Measurements from ENCODE around the gene PHF3. TPM values are rescaled to one million over a fixed set of nuclear protein-coding genes. Genes with fewer than 3 reads are reported as not detected.

PHF3 gene
- 10 to 100 TPM; 45.8 to 47.6 TPM for total RNA-seq

- CTCF ChIA-PET: interaction anchor here (0.5 to 1.8 kb wide), 8 partner anchors 9 to 91 kb away, joined by 3 to 15 read pairs (median 4); no protein-coding TSS in a partner anchor
- Mint-ChIP-seq H3K4me1 (ENCODE audit: low read depth) (peaks cover 37% of the 10 kb centered on the region), H3K36me3 (ENCODE audit: low read depth) (peaks cover 3% of the 10 kb centered on the region)
Measured at GRCh38 chr6:63635588-63636517, at the start of gene PHF3. Gene PHF3 (plus strand): TSS chr6:63635802. CDS start chr6:63646552, 10,750 bp downstream.

GRCh38 chr6:63589952-63590411 is 45.6 kb upstream of the PHF3 start:
- DNase-seq: no peak
- CTCF ChIA-PET: no interaction called here
- no peak overlapping the region for H3K4me3 Mint-ChIP-seq
- no peaks in the 10 kb centered on the region for H3K27me3 Mint-ChIP-seq (ENCODE audit: low read depth)
- H3K27ac Mint-ChIP-seq: no peak overlapping the region
- H3K9me3 Mint-ChIP-seq: no peaks in the 10 kb centered on the region
- H3K4me1 Mint-ChIP-seq (ENCODE audit: low read depth): no peaks in the 10 kb centered on the region
- intact Hi-C loops (cut with micrococcal nuclease): no loop called here
- H3K36me3 Mint-ChIP-seq (ENCODE audit: low read depth): no peaks in the 10 kb centered on the region

More at GRCh38 chr6:63635588-63636517, at the start of gene PHF3:
- intact Hi-C loops (cut with micrococcal nuclease): loop anchor here (1.0 to 2.0 kb wide), 5 partner anchors 8 to 64 kb away; partner anchors contain the start of genes LOC128125822 and PTP4A1
- Mint-ChIP-seq H3K27ac (peak within 1 kb of the TSS; percentile 92), H3K27me3 (ENCODE audit: low read depth) (no peaks in the 10 kb centered on the region), H3K9me3 (no peaks in the 10 kb centered on the region), H3K4me3 (peak within 1 kb of the TSS; percentile 95)
- peak; percentile 90 for DNase-seq

- Mint-ChIP-seq H3K4me3 (no peak overlapping the region), H3K27ac (no peak overlapping the region), H3K27me3 (ENCODE audit: low read depth) (peaks cover 4% of the 10 kb centered on the region), H3K4me1 (ENCODE audit: low read depth) (peaks cover 2% of the 10 kb centered on the region), H3K36me3 (ENCODE audit: low read depth) (no peaks in the 10 kb centered on the region), H3K9me3 (no peaks in the 10 kb centered on the region)
- no peak for DNase-seq
- CTCF ChIA-PET: interaction anchor here (0.7 to 0.8 kb wide), 2 partner anchors 19 to 54 kb away, joined by 3 read pairs; no protein-coding TSS in a partner anchor
- intact Hi-C loops (cut with micrococcal nuclease): no loop called here
Measured at GRCh38 chr6:63592886-63593285, 42.7 kb upstream of the PHF3 start.

GRCh38 chr6:63597141-63598048 is 38.2 kb upstream of the PHF3 start:
- H3K4me1 Mint-ChIP-seq (ENCODE audit: low read depth): peaks cover 10% of the 10 kb centered on the region
- peaks cover 6% of the 10 kb centered on the region for H3K27me3 Mint-ChIP-seq (ENCODE audit: low read depth)
- CTCF ChIA-PET: interaction anchor here (0.6 to 6.0 kb wide), 15 partner anchors 24 to 281 kb away, joined by 3 to 85 read pairs (median 4); partner anchors contain the start of gene PHF3
- H3K9me3 Mint-ChIP-seq: no peaks in the 10 kb centered on the region
- no peak overlapping the region for H3K27ac Mint-ChIP-seq
- H3K4me3 Mint-ChIP-seq: peak overlapping the region; percentile 84
- intact Hi-C loops (cut with micrococcal nuclease): loop anchor here (1.0 to 5.0 kb wide), 6 partner anchors 25 to 245 kb away; partner anchors contain the start of genes LOC128125822, PHF3 and PTP4A1
- no peaks in the 10 kb centered on the region for H3K36me3 Mint-ChIP-seq (ENCODE audit: low read depth)
- no peak for DNase-seq

- Mint-ChIP-seq H3K27ac (no peak overlapping the region), H3K4me1 (ENCODE audit: low read depth) (peaks cover 10% of the 10 kb centered on the region), H3K27me3 (ENCODE audit: low read depth) (peaks cover 6% of the 10 kb centered on the region), H3K36me3 (ENCODE audit: low read depth) (no peaks in the 10 kb centered on the region), H3K9me3 (no peaks in the 10 kb centered on the region), H3K4me3 (peak overlapping the region; percentile 84)
- intact Hi-C loops (cut with micrococcal nuclease): loop anchor here (1.0 to 5.0 kb wide), 6 partner anchors 26 to 246 kb away; partner anchors contain the start of genes LOC128125822, PHF3 and PTP4A1
- CTCF ChIA-PET: interaction anchor here (0.6 to 6.0 kb wide), 31 partner anchors 8 to 212 kb away, joined by 3 to 85 read pairs (median 4); partner anchors contain the start of gene PHF3
- DNase-seq: peak; percentile 85
Measured at GRCh38 chr6:63598049-63599036, 37.3 kb upstream of the PHF3 start.

- H3K36me3 Mint-ChIP-seq (ENCODE audit: low read depth): no peaks in the 10 kb centered on the region
- DNase-seq: no peak
- H3K4me1 Mint-ChIP-seq (ENCODE audit: low read depth): peaks cover 10% of the 10 kb centered on the region
- intact Hi-C loops (cut with micrococcal nuclease): loop anchor here (5.0 kb wide), 1 partner anchor 218 kb away; no protein-coding TSS in a partner anchor
- no peaks in the 10 kb centered on the region for H3K9me3 Mint-ChIP-seq
- peaks cover 6% of the 10 kb centered on the region for H3K27me3 Mint-ChIP-seq (ENCODE audit: low read depth)
- no peak overlapping the region for H3K4me3 Mint-ChIP-seq
- CTCF ChIA-PET: interaction anchor here (0.6 to 6.0 kb wide), 17 partner anchors 7 to 211 kb away, joined by 3 to 85 read pairs (median 4); partner anchors contain the start of gene PHF3
- no peak overlapping the region for H3K27ac Mint-ChIP-seq
Measured at GRCh38 chr6:63599243-63599642, 36.4 kb upstream of the PHF3 start.

GRCh38 chr6:63600136-63600535 is 35.5 kb upstream of the PHF3 start:
- DNase-seq: no peak
- peaks cover 6% of the 10 kb centered on the region for H3K27me3 Mint-ChIP-seq (ENCODE audit: low read depth)
- H3K27ac Mint-ChIP-seq: no peak overlapping the region
- no peaks in the 10 kb centered on the region for H3K36me3 Mint-ChIP-seq (ENCODE audit: low read depth)
- no peak overlapping the region for H3K4me3 Mint-ChIP-seq
- no peaks in the 10 kb centered on the region for H3K9me3 Mint-ChIP-seq
- CTCF ChIA-PET: interaction anchor here (1.0 to 6.0 kb wide), 4 partner anchors 26 to 163 kb away, joined by 5 to 85 read pairs (median 18); partner anchors contain the start of gene PHF3
- H3K4me1 Mint-ChIP-seq (ENCODE audit: low read depth): peaks cover 10% of the 10 kb centered on the region
- intact Hi-C loops (cut with micrococcal nuclease): no loop called here

GRCh38 chr6:63609231-63609630 is 26.4 kb upstream of the PHF3 start:
- DNase-seq: no peak
- no peaks in the 10 kb centered on the region for H3K27me3 Mint-ChIP-seq (ENCODE audit: low read depth)
- intact Hi-C loops (cut with micrococcal nuclease): no loop called here
- CTCF ChIA-PET: no interaction called here
- H3K4me1 Mint-ChIP-seq (ENCODE audit: low read depth): no peaks in the 10 kb centered on the region
- H3K36me3 Mint-ChIP-seq (ENCODE audit: low read depth): no peaks in the 10 kb centered on the region
- H3K27ac Mint-ChIP-seq: no peak overlapping the region
- H3K9me3 Mint-ChIP-seq: no peaks in the 10 kb centered on the region
- no peak overlapping the region for H3K4me3 Mint-ChIP-seq

- H3K9me3 Mint-ChIP-seq: no peaks in the 10 kb centered on the region
- H3K36me3 Mint-ChIP-seq (ENCODE audit: low read depth): no peaks in the 10 kb centered on the region
- H3K27ac Mint-ChIP-seq: no peak overlapping the region
- no peak for DNase-seq
- H3K4me1 Mint-ChIP-seq (ENCODE audit: low read depth): no peaks in the 10 kb centered on the region
- intact Hi-C loops (cut with micrococcal nuclease): no loop called here
- no peak overlapping the region for H3K4me3 Mint-ChIP-seq
- H3K27me3 Mint-ChIP-seq (ENCODE audit: low read depth): no peaks in the 10 kb centered on the region
- CTCF ChIA-PET: no interaction called here
Measured at GRCh38 chr6:63610944-63611343, 24.7 kb upstream of the PHF3 start.

GRCh38 chr6:63611560-63611959 is 24.0 kb upstream of the PHF3 start:
- H3K27ac Mint-ChIP-seq: no peak overlapping the region
- H3K27me3 Mint-ChIP-seq (ENCODE audit: low read depth): no peaks in the 10 kb centered on the region
- CTCF ChIA-PET: interaction anchor here (1.1 kb wide), 1 partner anchor 13 kb away, joined by 3 read pairs; no protein-coding TSS in a partner anchor
- intact Hi-C loops (cut with micrococcal nuclease): no loop called here
- no peaks in the 10 kb centered on the region for H3K4me1 Mint-ChIP-seq (ENCODE audit: low read depth)
- H3K36me3 Mint-ChIP-seq (ENCODE audit: low read depth): no peaks in the 10 kb centered on the region
- H3K9me3 Mint-ChIP-seq: no peaks in the 10 kb centered on the region
- no peak overlapping the region for H3K4me3 Mint-ChIP-seq
- no peak for DNase-seq

- DNase-seq: no peak
- CTCF ChIA-PET: no interaction called here
- Mint-ChIP-seq H3K27ac (no peak overlapping the region), H3K9me3 (no peaks in the 10 kb centered on the region), H3K36me3 (ENCODE audit: low read depth) (no peaks in the 10 kb centered on the region), H3K4me1 (ENCODE audit: low read depth) (no peaks in the 10 kb centered on the region), H3K4me3 (no peak overlapping the region), H3K27me3 (ENCODE audit: low read depth) (peaks cover 5% of the 10 kb centered on the region)
- intact Hi-C loops (cut with micrococcal nuclease): no loop called here
Measured at GRCh38 chr6:63615590-63615989, 20.0 kb upstream of the PHF3 start.

All from activated naive CD4-positive, alpha-beta T cell treated with anti-CD3 and anti-CD28 coated beads for 36 hours (primary cell).